Neural cell (in vitro differentiated cells): Measurements from ENCODE around the gene NXPE1.

Experiments
- EP300 ChIP-seq: fragments of 450-650 bp; conservative IDR thresholded peaks from 2 replicates; pipeline ENCODE4 v1.6.1; 2014; ENCODE audit warnings: antibody characterized with exemption, mild to moderate bottlenecking, moderate library complexity; ENCODE audit not compliant: poor library complexity, severe bottlenecking
- EZH2 ChIP-seq: fragments of 200-600, 300-800 bp; shearing (Covaris generic), sonication (generic); IDR thresholded peaks from 2 replicates; pipeline ENCODE4 v1.6.1; 2014; ENCODE audit warnings: antibody characterized with exemption, low read length, borderline replicate concordance, mild to moderate bottlenecking; ENCODE audit not compliant: insufficient read depth, poor library complexity, severe bottlenecking
- MXI1 ChIP-seq: fragments of 450-650 bp; conservative IDR thresholded peaks from 2 replicates; pipeline ENCODE4 v1.6.1; 2014; ENCODE audit warnings: antibody characterized with exemption, mild to moderate bottlenecking; ENCODE audit not compliant: poor library complexity, severe bottlenecking
- SMC3 ChIP-seq: fragments of 450-650 bp; conservative IDR thresholded peaks from 2 replicates; pipeline ENCODE4 v1.6.1; 2014; ENCODE audit warnings: antibody characterized with exemption, mild to moderate bottlenecking, moderate library complexity; ENCODE audit not compliant: poor library complexity
- TF ChIP-seq, protein P1 (sequence below): fragments of 450-650 bp; IDR thresholded peaks from 2 replicates; pipeline ENCODE4 v1.5.1; 2014; ENCODE audit warnings: antibody characterized with exemption, mild to moderate bottlenecking, moderate library complexity; ENCODE audit not compliant: poor library complexity, severe bottlenecking

DNA sequence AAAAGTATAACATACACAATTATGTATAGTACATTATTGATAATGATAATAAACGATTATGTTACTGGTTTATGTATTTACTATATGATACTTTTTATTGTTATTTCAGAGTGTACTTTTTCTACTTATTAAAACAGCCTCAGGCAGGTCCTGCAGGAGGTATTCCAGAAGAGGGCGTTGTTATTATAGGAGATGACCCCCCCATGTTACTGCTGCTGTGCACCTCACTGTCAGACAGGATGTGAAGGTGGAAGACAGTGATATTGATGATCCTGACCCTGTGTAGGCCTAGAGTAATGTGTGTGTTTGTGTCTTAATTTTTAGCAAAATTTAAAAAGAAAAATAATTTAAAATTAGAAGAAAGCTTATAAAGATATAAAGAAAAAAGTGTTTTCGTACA lies 62.8 kb downstream of the NXPE1 start:
- TF ChIP-seq, protein P1, sequence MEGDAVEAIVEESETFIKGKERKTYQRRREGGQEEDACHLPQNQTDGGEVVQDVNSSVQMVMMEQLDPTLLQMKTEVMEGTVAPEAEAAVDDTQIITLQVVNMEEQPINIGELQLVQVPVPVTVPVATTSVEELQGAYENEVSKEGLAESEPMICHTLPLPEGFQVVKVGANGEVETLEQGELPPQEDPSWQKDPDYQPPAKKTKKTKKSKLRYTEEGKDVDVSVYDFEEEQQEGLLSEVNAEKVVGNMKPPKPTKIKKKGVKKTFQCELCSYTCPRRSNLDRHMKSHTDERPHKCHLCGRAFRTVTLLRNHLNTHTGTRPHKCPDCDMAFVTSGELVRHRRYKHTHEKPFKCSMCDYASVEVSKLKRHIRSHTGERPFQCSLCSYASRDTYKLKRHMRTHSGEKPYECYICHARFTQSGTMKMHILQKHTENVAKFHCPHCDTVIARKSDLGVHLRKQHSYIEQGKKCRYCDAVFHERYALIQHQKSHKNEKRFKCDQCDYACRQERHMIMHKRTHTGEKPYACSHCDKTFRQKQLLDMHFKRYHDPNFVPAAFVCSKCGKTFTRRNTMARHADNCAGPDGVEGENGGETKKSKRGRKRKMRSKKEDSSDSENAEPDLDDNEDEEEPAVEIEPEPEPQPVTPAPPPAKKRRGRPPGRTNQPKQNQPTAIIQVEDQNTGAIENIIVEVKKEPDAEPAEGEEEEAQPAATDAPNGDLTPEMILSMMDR, result no peak
- TF ChIP-seq EP300 (no peak), SMC3 (no peak), EZH2 (no peak), MXI1 (no peak)
